GM21529 (cell line): Measurements from ENCODE around the gene ADAM21.
"Not testable (repeated sequence)": the region's sequence is repeated elsewhere in the genome, so short reads cannot be mapped to it uniquely, and the experiment has no call there.

Source experiments
- ATAC-seq: cut with Tn5 transposase; IDR thresholded peaks from one replicate; pipeline ENCODE4 v1.9.1; 2021; ENCODE audit not compliant: unreplicated experiment

The ADAM21 gene

GRCh38 chr14:70475459-70475858 is 23.5 kb downstream of the ADAM21 start:
- not testable (repeated sequence) for ATAC-seq

- not testable (repeated sequence) for ATAC-seq
Measured at GRCh38 chr14:70477356-70478105, 25.6 kb downstream of the ADAM21 start.

- no peak for ATAC-seq
Measured at GRCh38 chr14:70489579-70490200, 37.7 kb downstream of the ADAM21 start.

DNA sequence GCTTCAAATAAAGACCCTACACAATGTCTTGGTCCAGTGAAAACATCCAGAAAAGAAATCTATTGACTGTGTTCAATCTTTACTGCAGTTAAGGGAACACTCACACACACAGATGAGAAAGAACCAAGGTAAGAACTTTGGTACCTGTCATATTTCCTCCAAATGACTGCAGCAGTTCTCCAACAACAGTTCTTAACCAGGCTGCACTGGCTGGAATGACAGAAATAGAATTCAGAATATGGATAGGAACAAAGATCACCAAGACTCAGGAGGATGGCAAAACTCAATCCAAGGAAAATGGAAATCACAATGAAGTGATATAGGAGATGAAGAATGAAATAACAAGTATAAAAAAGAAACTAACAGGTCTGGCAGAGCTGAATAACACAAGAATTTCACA is 46.2 kb downstream of the ADAM21 start:
- ATAC-seq = no peak
